GM23338 (cell line): ENCODE results near the gene ADTRP.

Experiments
- CREB1 ChIP-seq: fragments of 250-450 bp; sonication (Bioruptor Pico); IDR thresholded peaks from 2 replicates; pipeline ENCODE4 v1.5.0; 2020; ENCODE audit warnings: low read depth, mild to moderate bottlenecking, moderate library complexity
- CTCF ChIP-seq, 2 experiments: fragments of 200-600 bp in 1 of 2; sonication (generic) in 1 of 2; conservative IDR thresholded peaks; 2 replicates each; pipeline versions ENCODE4 v1.5.1 to v1.6.1; 2016 to 2017; ENCODE audit warnings: antibody characterized with exemption in 2 of 2, low read depth in 2 of 2, mild to moderate bottlenecking in 2 of 2, moderate library complexity in 1 of 2
- ETS1 ChIP-seq: IDR thresholded peaks from 2 replicates; pipeline ENCODE4 v1.6.1; 2016; ENCODE audit warnings: antibody characterized with exemption
- EZH2 ChIP-seq: fragments of 200-600 bp; sonication (generic); IDR thresholded peaks from one replicate; pipeline ENCODE4 v1.8.0; 2017; ENCODE audit warnings: antibody characterized with exemption, mild to moderate bottlenecking, low read depth; ENCODE audit not compliant: unreplicated experiment
- EZH2phosphoT487 ChIP-seq: fragments of 200-600 bp; sonication (generic); IDR thresholded peaks from one replicate; pipeline ENCODE4 v1.8.1; 2018; ENCODE audit warnings: antibody characterized with exemption; ENCODE audit not compliant: unreplicated experiment
- NANOG ChIP-seq: IDR thresholded peaks from 2 replicates; pipeline ENCODE4 v1.6.1; 2016; ENCODE audit warnings: antibody characterized with exemption, borderline replicate concordance
- POLR2AphosphoS5 ChIP-seq: IDR thresholded peaks from 2 replicates; pipeline ENCODE4 v1.6.1; 2016; ENCODE audit warnings: antibody characterized with exemption, low read depth
- REST ChIP-seq: IDR thresholded peaks from one replicate; pipeline ENCODE4 v1.6.1; 2018; ENCODE audit warnings: antibody characterized with exemption; ENCODE audit not compliant: unreplicated experiment
- STAT1 ChIP-seq: IDR thresholded peaks from one replicate; pipeline ENCODE4 v1.6.1; 2016; ENCODE audit warnings: antibody characterized with exemption; ENCODE audit not compliant: unreplicated experiment
- ZNF114 ChIP-seq: fragments of 250-450 bp; sonication (Bioruptor Pico); IDR thresholded peaks from 2 replicates; pipeline ENCODE4 v1.5.0; 2020; ENCODE audit warnings: mild to moderate bottlenecking, moderate library complexity

- no peak for TF ChIP-seq POLR2AphosphoS5
- TF ChIP-seq CTCF (conservative IDR thresholded peaks at IDR 0.05; ENCODE audit: low read depth in 2 of 2): no peak
- no peak for TF ChIP-seq ZNF114 (CRISPR knock-in tag)
- TF ChIP-seq CREB1 (CRISPR knock-in tag): no peak
- TF ChIP-seq STAT1: no peak
- no peak for TF ChIP-seq EZH2phosphoT487
- no peak for TF ChIP-seq ETS1
- TF ChIP-seq REST: no peak
- TF ChIP-seq EZH2: no peak
- no peak for TF ChIP-seq NANOG
Observed at GRCh38 chr6:11819486-11819885, 40.9 kb upstream of the ADTRP start.
